ENCODE data around the gene LSMEM2.
A peak's percentile ranks its signal among the peaks of the same experiment; 100 is the strongest.

LSMEM2 gene

DNA sequence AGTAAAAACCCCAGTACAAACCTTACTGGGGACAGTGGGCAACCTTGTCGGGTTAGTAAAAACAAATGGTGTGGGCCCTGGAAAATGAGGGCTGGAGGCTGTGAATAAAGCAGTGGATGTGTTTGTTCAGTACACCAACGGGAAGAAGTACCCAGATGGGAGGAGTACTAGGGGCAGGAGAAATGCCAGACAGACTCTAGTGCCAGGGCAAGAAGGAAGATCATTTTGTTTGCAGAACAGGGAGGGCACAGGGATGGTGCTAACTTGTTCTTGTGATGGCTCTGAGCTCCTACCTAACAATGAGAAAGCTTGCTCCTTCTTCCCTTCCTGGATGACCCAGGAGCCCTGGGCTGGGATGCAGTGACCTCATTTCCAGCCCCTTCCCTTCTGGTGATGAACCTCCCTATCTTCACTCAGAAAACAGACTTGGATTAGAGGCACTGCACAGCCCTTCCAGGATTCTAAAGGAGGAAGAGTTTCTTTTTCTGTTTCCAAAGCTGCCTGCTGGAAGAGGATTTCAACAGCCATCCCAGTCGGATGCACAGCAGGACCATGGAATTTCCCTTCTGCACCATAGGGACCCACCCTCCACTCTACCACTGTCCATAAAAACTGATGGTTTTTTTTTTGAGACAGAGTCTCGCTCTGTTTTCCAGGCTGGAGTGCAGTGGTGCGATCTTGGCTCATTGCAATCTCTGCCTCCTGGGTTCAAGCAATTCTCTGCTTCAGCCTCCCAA lies 55.6 kb downstream of the LSMEM2 start:
- no peak for TF ChIP-seq PAX5 (IDR thresholded peaks at IDR 0.05; ENCODE audit: insufficient read depth, low read length, severe bottlenecking)
- TF ChIP-seq POU2F2 (IDR thresholded peaks at IDR 0.05; ENCODE audit: low read depth, low read length) = no peak
- no peak for TF ChIP-seq POLR2A (IDR thresholded peaks at IDR 0.05; ENCODE audit: low read depth, low read length)
- TF ChIP-seq SPI1 (IDR thresholded peaks at IDR 0.05; ENCODE audit: low read depth, low read length) = no peak
- no peak for TF ChIP-seq POLR2AphosphoS5 (IDR thresholded peaks at IDR 0.05; ENCODE audit: low read depth, low read length)
- no peak for TF ChIP-seq TAF1 (IDR thresholded peaks at IDR 0.05; ENCODE audit: low read depth, low read length)
- DNase-seq (ENCODE audit: insufficient read length, low spot score) = no peak
- FAIRE-seq = no peak

DNA sequence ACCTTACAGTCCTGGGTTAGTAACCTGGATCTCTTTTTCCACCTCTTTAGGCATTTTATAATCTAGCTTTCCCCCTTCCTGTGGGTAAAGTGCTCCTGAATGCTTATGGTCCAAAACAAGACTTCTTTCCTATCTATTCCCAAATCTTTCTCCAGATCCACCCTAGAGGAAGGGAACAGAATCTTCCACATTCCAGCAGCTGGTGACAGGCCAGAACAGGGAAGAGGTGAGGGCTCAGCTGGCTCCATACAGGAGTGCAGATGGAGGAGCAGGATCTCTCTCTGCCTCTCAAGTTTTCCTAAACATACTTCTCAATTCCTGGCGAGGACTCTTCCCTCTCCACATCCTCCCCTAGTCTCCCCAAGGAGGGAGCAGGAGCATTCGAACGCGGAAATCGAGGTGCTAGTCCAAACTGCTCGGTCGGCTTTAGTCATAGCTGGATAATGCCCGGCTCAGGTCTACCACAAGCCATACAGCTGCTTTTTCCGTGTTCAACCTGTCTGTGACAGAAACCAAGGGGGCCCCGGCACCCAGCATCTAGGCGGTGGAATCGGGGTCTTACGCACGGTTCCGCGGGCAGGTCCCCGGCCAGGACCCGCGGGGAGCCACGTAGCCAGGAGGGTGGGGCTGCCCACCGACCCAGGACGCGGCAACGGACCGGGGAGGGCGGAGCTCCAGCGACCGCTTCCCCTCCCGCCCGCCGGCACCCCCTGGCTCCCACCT lies 57.7 kb downstream of the LSMEM2 start:
- DNase-seq (ENCODE audit: insufficient read length, low spot score) (no peak), FAIRE-seq (peak; percentile 31)
- TF ChIP-seq POLR2AphosphoS5 (IDR thresholded peaks at IDR 0.05; ENCODE audit: low read depth, low read length) = no peak; the same call in 1 of the 2 replicates
- no peak for TF ChIP-seq SPI1 (IDR thresholded peaks at IDR 0.05; ENCODE audit: low read depth, low read length)
- TF ChIP-seq PAX5 (IDR thresholded peaks at IDR 0.05; ENCODE audit: insufficient read depth, low read length, severe bottlenecking) = no peak
- TF ChIP-seq POLR2A (IDR thresholded peaks at IDR 0.05; ENCODE audit: low read depth, low read length) = no peak
- no peak for TF ChIP-seq POU2F2 (IDR thresholded peaks at IDR 0.05; ENCODE audit: low read depth, low read length)
- TF ChIP-seq TAF1 (IDR thresholded peaks at IDR 0.05; ENCODE audit: low read depth, low read length) = no peak

DNA sequence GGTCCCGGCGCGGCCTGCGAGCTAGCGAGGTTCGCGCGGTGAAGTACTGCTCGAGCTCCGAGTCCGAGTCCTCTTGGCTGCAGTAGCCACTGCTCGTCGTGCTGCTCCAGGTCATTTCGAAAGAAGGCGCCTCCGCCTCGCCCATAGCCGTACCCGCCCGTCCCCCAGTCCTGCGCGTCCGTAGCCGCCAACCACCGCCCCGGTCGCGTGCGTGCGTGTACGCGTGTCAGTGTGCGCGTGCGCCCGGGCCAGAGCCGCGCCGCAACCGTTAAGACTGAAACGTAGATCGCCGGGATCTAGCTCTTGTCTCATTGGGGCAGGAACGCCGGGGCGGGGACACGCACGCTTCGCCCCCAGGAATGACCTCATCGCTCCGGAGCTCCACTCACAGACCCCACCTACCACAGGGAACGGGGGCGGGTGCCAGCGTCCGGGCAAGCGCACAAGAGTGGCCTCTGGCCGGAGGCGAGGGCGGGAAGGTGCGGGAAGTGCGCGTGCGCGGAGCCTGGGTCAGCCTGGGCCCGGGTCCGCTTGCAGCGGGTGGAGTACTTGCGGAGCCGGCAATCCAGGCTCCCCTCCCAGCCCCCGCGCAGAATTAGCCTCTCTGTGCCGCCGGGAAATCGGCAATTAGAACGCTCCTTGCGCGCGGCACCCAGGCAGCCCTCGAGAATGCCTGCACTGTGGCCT lies 58.4 kb downstream of the LSMEM2 start:
- TF ChIP-seq POU2F2 (IDR thresholded peaks at IDR 0.05; ENCODE audit: low read depth, low read length) (no peak; the same call in 1 of the 2 replicates), POLR2AphosphoS5 (IDR thresholded peaks at IDR 0.05; ENCODE audit: low read depth, low read length) (peak; percentile 85), SPI1 (IDR thresholded peaks at IDR 0.05; ENCODE audit: low read depth, low read length) (no peak), TAF1 (IDR thresholded peaks at IDR 0.05; ENCODE audit: low read depth, low read length) (no peak; the same call in 1 of the 2 replicates), POLR2A (IDR thresholded peaks at IDR 0.05; ENCODE audit: low read depth, low read length) (peak; percentile 50)
- FAIRE-seq (peak; percentile 99), DNase-seq (ENCODE audit: insufficient read length, low spot score) (peak; percentile 98)

All from GM12891 (cell line).